Adrenal gland (tissue), 12 donors: ENCODE measurements around the gene LINC01488. TPM values are rescaled to one million over a fixed set of nuclear protein-coding genes. Genes with fewer than 3 reads are reported as not detected.
A peak's percentile ranks its signal among the peaks of the same experiment; 100 is the strongest.

ENCODE experiments used
- DNase-seq, 7 donors: peaks; one replicate each; pipeline ENCODE4 v3.0.0-alpha.2; 2019 to 2020
- H3K27ac ChIP-seq, 5 donors: fragments of 200-600 bp; sonication (generic) in 4 of 5; 1 replicate in 3 of 5; 2 replicates in 2 of 5; pipeline versions ENCODE4 v1.5.1 to v1.8.0; 2016 to 2020; ENCODE audit warnings: mild to moderate bottlenecking in 1 of 5
- H3K27me3 ChIP-seq: fragments of 200-600 bp; 2 replicates; pipeline ENCODE4 v1.8.0; 2021
- H3K36me3 ChIP-seq, 2 donors: fragments of 200-600 bp; replicated peaks in 1 of 2; 1 replicate in 1 of 2; 2 replicates in 1 of 2; pipeline versions ENCODE4 v1.5.1 to v1.8.0; 2018 to 2022
- H3K4me1 ChIP-seq, 2 donors: fragments of 200-600 bp; replicated peaks in 1 of 2; 1 replicate in 1 of 2; 2 replicates in 1 of 2; pipeline versions ENCODE4 v1.5.1 to v1.8.0; 2018 to 2021
- H3K4me3 ChIP-seq, 4 donors: fragments of 200-600 bp; sonication (generic) in 3 of 4; one replicate each; pipeline ENCODE4 v1.5.1; 2016 to 2018
- H3K9me3 ChIP-seq, 3 donors: fragments of 200-600 bp; sonication (generic) in 1 of 3; replicated peaks in 1 of 3; 1 replicate in 2 of 3; 2 replicates in 1 of 3; pipeline versions ENCODE4 v1.5.1 to v1.8.0; 2016 to 2021
- POLR2A ChIP-seq, 2 donors: fragments of 450-650 bp; IDR thresholded peaks; one replicate each; pipeline ENCODE4 v1.6.1; 2017; ENCODE audit warnings: antibody characterized with exemption in 2 of 2, mild to moderate bottlenecking in 2 of 2, moderate library complexity in 1 of 2
- WGBS, 4 donors: extraction: QIAGEN DNeasy Blood & Tissue Kit in 2 of 4; methylation state at CpG; one replicate each; pipeline versions ENCODE4 v1.1.5 to v1.1.7; 2013 to 2017; 5-methylcytosine and 5-hydroxymethylcytosine counted together
- intact Hi-C, 2 donors: fragments of 100-400 bp; cut with DNase I; formaldehyde crosslinking; loops; one replicate each; pipeline versions ENCODE4 v1.14.1 to v1.15.0; 2022 to 2023
- polyA plus RNA-seq, 3 donors: library from polyadenylated mRNA; stranded (reverse); fragments of 200-250 nt in 2 of 3; fragments of 350-450 nt in 1 of 3; fragmentation: Illumina TruSeq in 1 of 3; extraction: RNeasy Lipid Tissue Mini Kit (QIAGEN cat#74804) in 1 of 3; gene quantifications; one replicate each; pipeline ENCODE4 v1.2.3, GENCODE V29; 2013 to 2014
- total RNA-seq, 9 donors: library from RNA; depleted of rRNA in 4 of 9; stranded (reverse); fragments of >200 nt in 4 of 9; fragments of 120-200 nt in 1 of 9; fragmentation: NEBNext Ultra II Directional in 1 of 9; extraction: Animal tissue kit (Norgen Biotek cat#: 25700) in 1 of 9; gene quantifications; one replicate each; pipeline versions ENCODE4 v1.1.0 to v1.2.4, GENCODE V29; 2013 to 2023
- TF ChIP-seq, protein P1 (sequence below), 6 experiments: fragments of 450-650 bp in 4 of 6; fragments of 200-600 bp in 2 of 6; sonication (generic) in 1 of 6; IDR thresholded peaks; 1 replicate in 5 of 6; 2 replicates in 1 of 6; pipeline versions ENCODE4 v1.5.1 to v1.8.0; 2016 to 2021; ENCODE audit warnings: antibody characterized with exemption in 6 of 6, mild to moderate bottlenecking in 2 of 6, moderate library complexity in 1 of 6
- donor health status: healthy with polysubstance abuse.
- donor health status: Bipolar disorder and iron deficiency.
- donor health status: DM: yes; HTN: yes; CAD: no.
- donor health status: DM: no; HTN: no; CAD: no.
- donor health status: DM: no; HTN: no; CAD: no.
- donor health status: DM: yes; HTN: yes; CAD: no.

Gene LINC01488
- total and polyA plus RNA-seq, 12 donors = not detected

- intact Hi-C loops = loop anchor here in 1 of 2 donors (5.0 to 10.0 kb wide), 2 partner anchors 151 to 191 kb away; partner anchors contain the start of gene MYEOV
- H3K36me3 ChIP-seq = no peaks in the 10 kb centered on the region
- H3K4me3 ChIP-seq = no peak overlapping the region
- no peaks in the 10 kb centered on the region for H3K9me3 ChIP-seq
- TF ChIP-seq POLR2A (IDR thresholded peaks at IDR 0.05) = no peak
- TF ChIP-seq, protein P1, sequence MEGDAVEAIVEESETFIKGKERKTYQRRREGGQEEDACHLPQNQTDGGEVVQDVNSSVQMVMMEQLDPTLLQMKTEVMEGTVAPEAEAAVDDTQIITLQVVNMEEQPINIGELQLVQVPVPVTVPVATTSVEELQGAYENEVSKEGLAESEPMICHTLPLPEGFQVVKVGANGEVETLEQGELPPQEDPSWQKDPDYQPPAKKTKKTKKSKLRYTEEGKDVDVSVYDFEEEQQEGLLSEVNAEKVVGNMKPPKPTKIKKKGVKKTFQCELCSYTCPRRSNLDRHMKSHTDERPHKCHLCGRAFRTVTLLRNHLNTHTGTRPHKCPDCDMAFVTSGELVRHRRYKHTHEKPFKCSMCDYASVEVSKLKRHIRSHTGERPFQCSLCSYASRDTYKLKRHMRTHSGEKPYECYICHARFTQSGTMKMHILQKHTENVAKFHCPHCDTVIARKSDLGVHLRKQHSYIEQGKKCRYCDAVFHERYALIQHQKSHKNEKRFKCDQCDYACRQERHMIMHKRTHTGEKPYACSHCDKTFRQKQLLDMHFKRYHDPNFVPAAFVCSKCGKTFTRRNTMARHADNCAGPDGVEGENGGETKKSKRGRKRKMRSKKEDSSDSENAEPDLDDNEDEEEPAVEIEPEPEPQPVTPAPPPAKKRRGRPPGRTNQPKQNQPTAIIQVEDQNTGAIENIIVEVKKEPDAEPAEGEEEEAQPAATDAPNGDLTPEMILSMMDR (IDR thresholded peaks at IDR 0.05) = no peak
- H3K27me3 ChIP-seq = no peaks in the 10 kb centered on the region
- peak overlapping the region in 1 of 5 donors; percentile 91 for H3K27ac ChIP-seq
- DNase-seq = peak in 4 of 7 donors; percentile 39 to 62 (median 41)
- WGBS, 4 donors = 78 to 88% (median 81%) methylated on average over 10 to 11 of the region's 11 CpGs
- H3K4me1 ChIP-seq = peaks cover 15 to 35% of the 10 kb centered on the region in 2 donors
Observed at GRCh38 chr11:69446108-69446507, 35.4 kb upstream of the LINC01488 start.

DNA sequence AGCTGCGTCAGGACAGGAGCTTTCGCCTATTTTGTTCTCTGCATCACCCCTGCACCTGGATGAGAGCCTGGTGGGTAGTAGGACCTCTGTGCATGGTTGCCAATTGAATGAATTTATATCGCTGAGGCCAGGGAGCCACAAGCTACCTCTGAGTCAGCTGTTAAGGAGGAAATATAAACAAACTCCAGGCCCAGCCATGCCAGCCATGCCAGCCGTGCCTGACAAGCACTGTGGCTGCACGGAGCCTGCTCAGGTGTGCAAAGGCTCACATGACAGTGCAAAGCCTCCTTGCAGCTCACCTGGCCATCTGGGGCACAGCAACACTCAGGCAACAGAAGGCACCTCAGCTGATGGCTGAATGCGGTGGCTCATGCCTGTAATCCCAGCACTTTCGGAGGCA lies 33.7 kb upstream of the LINC01488 start:
- Histone ChIP-seq H3K27me3 (no peaks in the 10 kb centered on the region), H3K9me3 (no peaks in the 10 kb centered on the region), H3K27ac (no peak overlapping the region), H3K4me1 (peaks cover 13 to 32% of the 10 kb centered on the region in 2 donors), H3K36me3 (no peaks in the 10 kb centered on the region), H3K4me3 (no peak overlapping the region)
- no peak for DNase-seq
- TF ChIP-seq POLR2A (IDR thresholded peaks at IDR 0.05) = no peak
- TF ChIP-seq, protein P1 (IDR thresholded peaks at IDR 0.05) = no peak
- intact Hi-C loops = loop anchor here in 1 of 2 donors (5.0 to 10.0 kb wide), 2 partner anchors 153 to 190 kb away; partner anchors contain the start of gene MYEOV
- WGBS, 4 donors = 77 to 89% (median 81%) methylated on average over 4 to 7 of the region's 7 CpGs

DNA sequence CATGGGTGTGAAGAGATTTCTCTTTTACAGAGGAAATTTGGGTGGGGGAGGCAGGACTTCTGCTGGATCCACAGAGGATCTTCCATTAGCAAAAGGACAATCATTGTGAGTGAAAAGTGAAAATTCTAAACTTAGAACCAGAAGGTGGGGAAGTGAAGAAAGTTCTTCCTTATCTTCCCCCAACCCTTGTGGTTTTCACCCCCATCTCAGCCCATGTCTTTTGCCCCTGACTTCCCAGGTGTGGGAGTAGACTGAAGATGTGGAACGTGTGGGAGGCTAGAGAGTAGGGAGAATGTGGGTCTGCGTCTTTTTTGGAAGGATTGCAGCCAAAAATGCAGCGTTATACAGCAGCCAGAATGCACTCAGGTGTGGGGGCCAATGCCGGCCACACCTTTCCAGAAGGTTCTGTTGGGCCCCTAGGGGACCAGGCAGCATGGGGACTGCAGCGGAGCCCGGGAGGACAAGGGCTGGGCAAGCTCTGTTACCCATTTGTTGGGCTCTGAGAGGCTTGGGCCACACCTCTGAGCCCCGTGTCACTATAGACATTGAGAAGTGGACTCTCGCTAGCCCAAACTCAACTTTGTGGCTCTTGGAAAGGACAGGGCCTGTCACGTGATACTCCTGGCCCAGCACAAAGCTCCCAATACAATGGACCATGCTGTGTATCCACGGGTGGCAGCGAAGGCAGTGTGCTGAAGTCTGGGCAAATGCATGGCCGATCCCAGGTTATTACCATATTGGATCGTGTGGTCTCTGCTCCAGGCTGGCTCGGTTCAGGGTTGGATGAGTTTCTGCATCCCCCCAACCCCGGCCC lies 32.8 kb upstream of the LINC01488 start:
- Histone ChIP-seq H3K4me3 (no peak overlapping the region), H3K27me3 (no peaks in the 10 kb centered on the region), H3K36me3 (no peaks in the 10 kb centered on the region), H3K4me1 (peaks cover 7 to 24% of the 10 kb centered on the region in 2 donors), H3K9me3 (no peaks in the 10 kb centered on the region), H3K27ac (peak overlapping the region in 2 of 5 donors; percentile 67 to 89)
- no peak for DNase-seq
- intact Hi-C loops = loop anchor here in 1 of 2 donors (5.0 to 10.0 kb wide), 2 partner anchors 154 to 189 kb away; partner anchors contain the start of gene MYEOV
- 64 to 84% (median 72%) methylated on average over 9 to 15 of the region's 15 CpGs for WGBS, 4 donors
- no peak for TF ChIP-seq POLR2A (IDR thresholded peaks at IDR 0.05)
- TF ChIP-seq, protein P1 (IDR thresholded peaks at IDR 0.05) = no peak

DNA sequence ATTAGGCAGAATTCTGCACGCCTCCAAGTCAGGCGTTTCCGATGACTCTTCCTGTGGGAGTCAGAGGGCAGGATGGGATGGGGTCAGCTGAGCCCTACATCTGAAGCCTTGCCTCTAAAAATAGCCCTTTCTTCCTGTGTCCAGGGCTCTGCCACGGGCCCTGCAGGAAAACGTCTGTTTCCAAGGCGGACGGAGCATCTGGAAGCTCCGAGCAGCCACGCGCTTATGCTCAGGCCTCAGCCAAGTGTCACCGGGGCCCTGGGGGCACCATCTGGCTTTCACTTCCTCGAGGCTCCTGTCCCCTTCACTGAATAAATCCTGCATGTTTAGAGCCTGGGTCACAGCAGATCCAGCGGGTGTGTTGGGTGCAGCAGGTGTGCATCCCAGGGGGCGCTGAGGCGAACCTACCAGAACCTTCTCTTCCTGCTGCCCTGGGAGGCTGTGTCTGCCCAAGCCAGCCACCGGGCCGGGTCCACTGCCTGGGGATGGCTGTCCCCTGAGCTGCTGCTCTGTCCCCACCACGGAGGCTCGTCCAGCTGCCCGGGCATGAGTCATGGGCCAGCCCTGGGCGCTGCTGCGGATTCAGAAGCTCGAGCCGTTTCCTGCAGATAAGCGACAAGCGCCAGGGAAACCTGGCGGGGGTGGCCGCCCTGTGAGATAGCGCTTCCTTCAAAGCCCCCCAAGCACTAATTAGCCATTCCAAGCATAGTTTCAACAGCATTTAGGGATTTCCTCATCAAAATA lies 32.0 kb upstream of the LINC01488 start:
- 32 to 50% (median 45%) methylated on average over 15 to 29 of the region's 29 CpGs for WGBS, 4 donors
- Histone ChIP-seq H3K27ac (peak overlapping the region in 3 of 5 donors; percentile 54 to 89 (median 67)), H3K9me3 (no peaks in the 10 kb centered on the region), H3K36me3 (no peaks in the 10 kb centered on the region), H3K27me3 (no peaks in the 10 kb centered on the region), H3K4me1 (peaks cover 0 to 16% of the 10 kb centered on the region in 2 donors), H3K4me3 (no peak overlapping the region)
- TF ChIP-seq POLR2A (IDR thresholded peaks at IDR 0.05) = no peak
- TF ChIP-seq, protein P1 (IDR thresholded peaks at IDR 0.05) = no peak
- DNase-seq = peak; percentile 46 to 87 (median 62)
- intact Hi-C loops = loop anchor here in 1 of 2 donors (5.0 to 10.0 kb wide), 2 partner anchors 155 to 188 kb away; partner anchors contain the start of gene MYEOV
